GM19351 (cell line): Measurements from ENCODE around the gene UBR2.
"Not testable (repeated sequence)": the region's sequence is repeated elsewhere in the genome, so short reads cannot be mapped to it uniquely, and the experiment has no call there.

Experiments used
- ATAC-seq: cut with Tn5 transposase; IDR thresholded peaks from one replicate; pipeline ENCODE4 v1.9.1; 2021; ENCODE audit warnings: mild to moderate bottlenecking, moderate library complexity; ENCODE audit not compliant: unreplicated experiment

UBR2 gene

DNA sequence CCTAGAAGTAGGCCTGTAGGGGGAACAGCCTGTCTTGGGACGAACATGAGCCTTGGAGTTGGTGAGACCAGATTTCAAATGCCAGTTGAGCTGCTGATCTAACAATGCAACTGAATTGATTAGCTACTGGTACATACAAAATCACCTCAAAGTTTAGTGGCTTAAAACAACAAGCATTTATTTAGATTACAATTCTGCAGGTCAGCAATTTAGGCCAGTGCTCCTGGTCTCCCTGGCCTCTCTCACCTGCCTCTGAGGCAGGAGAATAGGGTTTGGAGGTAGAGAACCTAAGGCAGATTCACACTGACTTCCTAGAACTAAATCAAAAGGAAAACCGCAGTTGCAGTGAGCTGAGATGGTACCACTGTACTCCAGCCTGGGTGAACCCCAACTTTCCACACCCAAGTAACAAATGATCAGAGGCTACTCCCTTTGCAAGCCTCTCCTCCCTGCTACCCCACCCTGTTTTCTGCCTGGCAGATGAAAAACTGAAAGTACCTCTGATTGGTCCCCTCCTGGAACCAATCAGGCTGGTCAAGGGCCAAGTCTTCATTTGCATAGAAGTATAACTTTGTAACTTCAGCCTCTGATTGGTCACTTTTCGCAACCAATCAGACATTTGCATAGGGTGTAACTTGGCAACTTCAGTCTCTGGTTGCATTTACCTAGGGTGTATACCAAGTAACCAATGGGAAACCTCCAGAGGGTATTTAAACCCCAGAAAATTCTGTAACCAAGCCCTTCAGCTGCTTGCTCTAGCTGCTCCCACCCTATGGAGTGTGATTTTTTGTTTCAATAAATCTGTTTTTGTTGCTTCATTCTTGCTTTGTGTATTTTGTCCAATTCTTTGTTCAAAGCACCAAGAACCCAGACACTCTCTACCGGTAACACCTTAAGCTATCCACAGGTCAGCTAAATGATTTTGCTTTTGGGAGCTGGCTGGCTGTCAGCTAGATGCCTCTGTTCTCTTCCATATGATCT is 8.1 kb upstream of the UBR2 start:
- ATAC-seq = no peak

DNA sequence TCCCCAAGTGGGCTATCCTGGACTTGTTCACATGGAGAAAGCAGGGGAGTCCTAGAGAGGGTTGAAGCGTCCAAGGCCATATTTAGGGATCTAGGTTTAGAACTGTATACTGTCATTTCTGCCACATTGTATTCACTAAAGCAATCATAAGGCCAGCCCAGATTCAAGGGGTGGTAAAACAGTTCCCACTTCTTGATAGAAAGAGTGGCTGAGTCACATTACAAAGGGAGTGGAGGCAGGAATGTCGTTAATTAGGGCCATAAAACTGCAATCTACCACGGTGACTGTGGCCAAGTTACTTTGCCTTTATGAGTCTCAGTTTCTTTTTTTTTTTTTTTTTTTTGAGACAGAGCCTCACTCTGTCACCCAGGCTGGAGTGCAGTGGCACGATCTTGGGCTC is 7.4 kb upstream of the UBR2 start:
- ATAC-seq = no peak

DNA sequence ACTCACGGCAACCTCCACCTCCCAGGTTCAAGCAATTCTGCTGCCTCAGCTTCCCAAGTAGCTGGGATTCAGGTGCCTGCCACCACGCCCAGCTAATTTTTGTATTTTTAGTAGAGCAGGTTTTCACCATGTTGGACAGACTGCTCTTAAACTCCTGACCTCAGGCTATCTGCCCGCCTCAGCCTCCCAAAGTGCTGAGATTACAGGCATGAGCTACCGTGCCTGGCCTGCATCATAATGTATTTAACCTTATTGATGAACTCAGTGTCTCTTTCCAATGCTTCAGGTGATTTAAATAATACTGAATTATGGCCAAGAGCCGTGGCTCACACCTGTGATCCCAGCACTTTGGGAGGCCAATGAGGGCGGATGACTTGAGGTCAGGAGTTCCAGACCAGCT is 4.6 kb upstream of the UBR2 start:
- not testable (repeated sequence) for ATAC-seq

DNA sequence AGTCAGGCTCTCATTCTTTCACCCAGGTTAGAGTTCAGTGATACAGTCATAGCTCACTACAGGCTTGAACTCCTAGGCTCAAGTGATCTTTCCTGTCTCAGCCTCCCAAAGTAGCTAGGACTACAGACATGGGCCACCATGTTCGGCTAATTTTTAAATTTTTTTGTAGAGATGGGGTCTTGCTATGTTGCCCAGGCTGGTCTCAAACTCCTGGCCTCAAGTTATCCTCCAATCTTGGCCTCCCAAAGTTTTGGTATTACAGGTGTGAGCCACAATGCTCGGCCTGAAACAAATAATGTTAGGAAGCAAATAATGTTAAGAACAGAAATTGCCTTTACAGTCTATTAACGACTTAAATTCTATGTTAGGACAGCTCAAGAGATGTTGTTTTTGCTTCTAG is 1.8 kb upstream of the UBR2 start:
- no peak for ATAC-seq

DNA sequence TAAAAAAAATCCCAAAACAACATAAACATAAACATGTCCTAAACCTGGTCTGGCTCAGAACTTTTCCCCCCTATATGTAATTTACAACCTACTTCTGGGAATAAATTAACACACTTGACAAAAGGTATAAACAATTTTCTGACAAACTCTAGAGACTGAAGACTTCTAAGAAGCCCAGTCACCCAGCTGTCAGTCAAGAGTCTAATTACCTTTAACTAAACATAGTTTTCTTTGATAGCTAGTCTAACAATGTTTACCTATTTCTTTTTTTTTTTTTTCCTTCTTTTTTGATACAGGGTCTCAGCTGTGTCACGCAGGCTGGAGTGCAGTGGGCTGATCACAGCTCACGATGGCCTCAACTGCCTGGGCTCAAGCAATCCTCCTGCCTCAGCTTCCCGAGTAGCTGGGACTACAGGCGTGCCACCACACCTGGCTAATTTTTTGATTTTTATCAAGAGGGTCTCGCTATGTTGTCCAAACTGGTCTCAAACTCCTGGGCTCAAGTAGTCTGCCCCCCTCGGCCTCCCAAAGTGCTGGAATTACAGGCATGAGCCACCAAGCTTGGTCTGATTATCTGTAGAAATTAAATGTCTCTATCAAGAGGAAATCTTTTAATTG is 932 bp upstream of the UBR2 start:
- no peak for ATAC-seq

DNA sequence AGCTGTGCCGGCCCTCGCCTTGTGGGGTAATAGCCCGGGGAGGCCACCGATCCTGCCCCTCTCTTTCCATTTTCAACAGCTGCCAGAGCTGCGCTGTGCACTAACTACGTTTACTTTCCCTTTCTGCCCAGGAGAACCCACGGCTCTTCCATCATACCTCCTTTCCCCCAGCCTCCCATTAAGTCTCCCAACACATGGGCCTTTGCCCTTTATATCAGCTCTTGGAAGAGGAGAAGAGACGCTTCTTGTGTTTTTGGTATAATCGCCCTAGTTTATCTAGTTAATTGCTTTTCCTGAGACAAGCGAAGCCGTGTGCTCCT is 637 bp downstream of the UBR2 start:
- ATAC-seq = peak; percentile 19

DNA sequence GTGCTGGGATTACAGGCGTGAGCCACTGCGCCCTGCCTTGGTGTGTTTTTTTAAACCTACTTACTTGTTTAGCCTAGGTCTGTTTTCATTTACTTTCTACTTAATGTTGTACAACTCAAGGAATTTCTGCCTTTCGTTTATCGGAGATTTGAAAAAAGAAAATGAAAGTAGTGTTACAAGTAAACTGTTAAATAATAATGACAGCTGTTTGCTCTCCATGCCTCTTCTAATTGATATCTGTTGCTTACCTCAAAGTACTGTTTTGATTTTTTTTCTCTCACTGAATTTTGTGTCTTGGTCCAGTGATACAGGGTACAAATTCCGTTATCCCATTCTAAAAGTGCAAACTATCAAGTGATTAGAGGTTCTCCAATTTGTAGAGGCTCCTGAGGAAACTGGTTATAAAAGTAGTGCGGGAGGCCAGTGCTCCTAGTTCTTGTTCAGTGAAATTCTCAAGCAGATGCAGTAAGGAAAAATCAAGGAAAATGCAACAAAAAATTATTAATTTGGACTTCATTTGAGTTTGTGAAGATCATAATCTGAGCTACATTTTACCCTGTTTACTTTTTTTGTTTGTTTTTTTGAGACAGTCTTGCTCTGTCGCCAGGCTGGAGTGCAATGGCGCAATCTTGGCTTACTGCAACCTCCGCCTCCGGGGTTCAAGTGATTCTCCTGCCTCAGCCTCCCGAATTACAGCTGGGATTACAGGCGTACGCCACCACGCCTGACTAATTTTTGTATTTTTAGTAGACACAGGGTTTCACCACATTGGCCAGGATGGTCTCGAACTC is 2.2 kb downstream of the UBR2 start:
- no peak for ATAC-seq

DNA sequence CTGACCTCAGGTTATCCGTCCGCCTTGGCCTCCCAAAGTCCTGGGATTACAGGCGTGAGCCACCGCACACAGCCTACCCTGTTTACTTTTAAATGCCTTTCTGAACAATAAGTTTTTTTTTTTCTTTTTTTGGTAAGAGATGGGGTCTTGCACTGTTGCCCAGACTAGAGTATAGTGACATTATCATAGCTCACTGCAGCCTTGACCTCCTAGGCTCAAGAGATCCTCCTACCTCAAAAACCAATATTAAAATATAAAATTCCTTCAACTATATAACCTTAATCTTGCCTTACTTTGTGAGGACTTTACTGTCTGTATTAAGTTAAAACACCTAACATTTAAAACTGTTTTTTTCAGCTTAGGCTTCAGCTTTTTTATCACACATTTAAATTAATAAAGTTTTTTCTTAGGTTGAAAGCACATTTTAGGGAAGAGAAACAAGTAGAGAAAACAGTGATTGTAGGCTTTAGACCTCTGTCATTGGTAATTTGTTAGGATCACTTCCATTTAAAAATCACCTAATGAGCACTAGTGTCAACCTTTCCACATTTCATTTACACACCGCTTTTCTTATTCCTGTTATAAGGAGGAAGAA is 2.9 kb downstream of the UBR2 start:
- no peak for ATAC-seq

DNA sequence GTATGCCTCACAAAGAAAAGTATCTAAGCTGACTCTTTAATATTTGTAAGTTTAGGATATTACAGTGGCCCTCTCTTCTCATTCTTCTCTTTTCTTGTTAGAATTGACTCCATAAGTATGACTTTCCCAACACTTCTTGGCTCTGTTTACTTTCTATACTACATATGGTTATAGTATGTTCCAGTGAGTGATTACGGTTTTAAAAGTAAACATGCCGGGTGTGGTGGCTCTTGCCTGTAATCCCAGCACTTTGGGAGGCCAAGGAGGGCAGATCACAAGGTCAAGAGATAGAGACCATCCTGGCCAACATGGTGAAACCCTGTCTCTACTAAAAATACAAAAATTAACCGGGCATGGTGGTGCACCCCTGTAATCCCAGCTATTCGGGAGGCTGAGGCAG is 3.4 kb downstream of the UBR2 start:
- ATAC-seq = not testable (repeated sequence)

DNA sequence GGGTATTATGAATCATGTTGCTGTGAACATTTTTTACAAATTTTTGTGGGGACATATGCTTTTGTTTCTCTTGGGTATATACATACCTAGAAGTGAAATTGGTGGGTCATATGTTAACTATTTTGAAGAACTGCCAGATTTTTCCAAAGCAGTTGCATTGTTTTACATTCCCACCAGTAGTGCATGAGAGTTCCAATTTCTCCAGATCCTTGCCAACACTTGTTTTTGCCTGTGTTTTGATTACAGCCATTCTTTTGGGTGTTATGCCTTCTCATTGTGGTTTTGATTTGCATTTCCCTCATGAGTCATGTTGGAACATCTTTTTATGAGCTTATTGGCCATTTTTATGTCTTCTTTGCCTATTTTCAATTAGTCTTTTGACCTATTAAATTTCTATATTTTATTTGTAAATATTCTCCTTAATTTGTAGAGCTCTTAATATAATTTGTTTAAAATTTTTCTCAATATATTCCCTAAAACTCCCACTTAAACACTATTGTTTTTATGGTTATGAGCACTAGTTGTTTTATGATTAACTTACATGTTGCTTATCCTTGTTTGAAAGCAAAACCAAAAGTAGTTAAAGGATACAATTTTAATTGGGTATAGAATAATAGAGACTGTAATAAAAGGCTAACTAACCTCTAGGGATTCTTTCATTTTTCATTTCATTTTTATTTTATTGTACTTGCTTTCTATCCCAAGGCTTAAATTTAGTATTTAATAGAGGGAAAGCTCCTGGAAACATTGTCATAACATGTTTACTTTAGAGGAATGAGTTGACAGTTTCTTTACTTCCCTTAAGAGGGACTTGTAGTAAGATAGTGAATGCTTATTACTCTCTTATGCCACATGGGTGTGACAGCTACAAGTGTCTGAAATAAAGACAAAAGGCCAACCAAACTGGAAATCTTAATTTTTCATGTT is 5.5 kb downstream of the UBR2 start:
- no peak for ATAC-seq

DNA sequence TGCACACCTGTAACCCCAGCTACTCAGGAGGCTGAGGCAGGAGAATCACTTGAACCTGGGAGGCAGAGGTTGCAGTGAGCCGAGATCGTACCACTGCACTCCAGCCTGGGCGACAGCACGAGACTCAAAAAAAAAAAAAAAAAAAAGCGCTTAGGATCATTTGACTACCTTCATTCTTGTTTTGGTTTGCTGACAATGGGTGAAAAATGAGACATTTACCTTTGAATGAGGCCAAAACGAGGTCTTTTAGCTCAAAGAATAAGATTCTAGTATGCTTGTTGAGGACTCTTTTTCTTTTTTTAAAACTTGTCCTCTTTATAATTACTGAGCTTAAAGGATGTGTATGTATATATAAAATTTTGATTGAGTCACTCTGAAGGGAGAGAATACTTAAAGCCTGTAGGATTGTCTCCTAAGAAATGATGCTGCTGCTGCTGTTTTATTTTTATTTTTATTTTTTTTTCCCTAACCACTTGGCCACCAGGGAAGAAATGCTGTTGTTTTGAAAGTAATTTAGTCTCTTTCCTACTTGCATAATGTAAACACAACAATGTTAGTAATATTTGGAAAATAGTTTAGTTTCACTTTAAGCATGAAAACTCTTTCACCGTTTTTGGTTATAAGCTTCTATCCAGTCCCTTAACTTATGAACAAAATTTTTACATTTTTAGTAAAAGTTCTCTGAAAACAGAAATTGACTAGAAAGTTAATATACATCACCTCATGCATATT is 7.9 kb downstream of the UBR2 start:
- peak; percentile 28 for ATAC-seq

DNA sequence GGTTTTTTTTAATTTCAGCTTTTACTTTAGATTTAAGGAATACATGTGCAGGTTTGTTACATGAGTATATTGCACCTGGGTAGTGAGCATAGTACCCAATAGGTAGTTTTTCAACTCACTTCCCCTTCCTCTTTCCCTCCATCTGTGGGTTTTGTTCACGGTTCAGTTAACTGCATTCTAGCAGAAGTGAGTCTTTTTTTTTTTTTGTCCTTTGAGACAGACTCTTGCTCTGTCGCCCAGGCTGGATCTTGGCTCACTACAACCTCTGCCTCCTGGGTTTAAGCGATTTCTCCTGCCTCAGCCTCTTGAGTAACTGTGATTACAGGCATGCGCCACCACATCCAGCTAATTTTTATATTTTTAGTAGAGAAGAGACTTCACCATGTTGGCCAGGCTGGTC is 8.7 kb downstream of the UBR2 start:
- peak; percentile 90 for ATAC-seq

DNA sequence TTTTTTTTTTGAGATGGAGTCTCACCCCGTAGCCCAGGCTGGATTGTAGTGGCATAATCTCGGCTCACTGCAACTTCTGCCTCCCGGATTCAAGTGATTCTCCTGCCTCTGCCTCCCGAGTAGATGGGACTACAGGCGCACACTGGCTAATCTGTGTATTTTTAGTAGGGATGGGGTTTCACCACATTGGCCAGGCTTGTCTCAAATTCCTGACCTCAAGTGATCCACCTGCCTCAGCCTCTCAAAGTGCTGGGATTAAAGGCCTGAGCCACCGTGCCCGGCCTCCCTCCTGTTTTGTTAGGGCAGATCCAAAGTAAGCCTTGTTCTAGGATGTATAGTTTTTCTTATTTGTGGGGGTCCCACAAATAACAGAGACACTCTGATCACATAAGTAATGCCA is 12.7 kb downstream of the UBR2 start:
- not testable (repeated sequence) for ATAC-seq

DNA sequence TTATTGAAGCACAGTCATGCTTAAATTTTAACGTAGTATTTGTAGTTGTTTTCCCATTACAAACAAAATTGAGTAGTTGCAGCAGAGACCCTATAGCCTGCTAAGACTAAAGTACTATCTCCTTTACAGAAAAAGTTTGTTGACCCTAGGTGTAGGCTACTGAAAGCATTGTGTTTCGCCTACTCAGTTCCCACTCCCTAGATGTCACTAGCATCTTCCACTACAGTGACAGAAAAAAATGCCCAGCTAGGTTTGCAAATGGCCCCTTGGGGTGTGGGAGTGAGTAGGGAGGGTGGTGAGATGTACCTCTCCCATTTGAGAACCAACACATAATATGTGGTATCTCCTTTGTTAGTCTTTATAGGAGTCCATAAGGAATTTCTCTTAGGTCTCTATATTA is 34.5 kb downstream of the UBR2 start:
- no peak for ATAC-seq

DNA sequence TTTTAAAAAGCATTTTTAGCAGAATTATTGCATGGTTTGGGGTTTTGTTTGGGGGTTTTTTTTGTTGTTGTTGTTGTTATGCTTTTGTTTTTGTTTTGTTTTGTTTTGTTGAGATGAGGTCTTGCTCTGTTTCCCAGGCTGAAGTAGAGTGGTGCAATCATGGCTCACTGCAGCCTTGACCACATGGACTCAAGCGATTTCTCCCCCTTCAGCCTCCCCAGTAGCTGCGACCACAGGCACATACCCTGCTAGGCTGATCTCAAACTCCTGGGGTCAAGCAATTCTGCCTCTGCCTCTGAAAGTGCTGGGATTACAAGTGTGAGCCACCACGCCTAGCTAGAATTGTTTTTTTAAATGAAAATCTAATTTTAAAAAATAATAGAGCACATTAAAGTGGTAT is 35.7 kb downstream of the UBR2 start:
- no peak for ATAC-seq

DNA sequence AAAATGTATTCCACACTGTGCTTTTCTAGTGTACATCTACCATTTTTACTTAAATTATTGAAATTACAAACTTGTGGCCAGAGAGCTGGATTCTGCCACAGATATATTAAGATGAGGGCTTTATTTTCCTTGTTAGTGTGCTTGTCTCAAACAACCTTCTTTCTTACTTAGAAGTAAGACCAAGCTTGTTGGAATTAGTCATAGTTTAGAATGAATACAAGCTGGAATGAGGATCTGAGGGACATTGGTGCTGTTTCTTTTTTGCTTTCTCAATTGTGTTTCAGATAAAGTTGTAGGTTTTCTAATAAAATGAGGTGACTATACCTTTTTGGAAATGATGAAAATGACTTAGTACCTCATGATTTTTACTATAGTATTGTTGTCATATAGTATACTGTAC is 40.3 kb downstream of the UBR2 start:
- ATAC-seq = no peak

DNA sequence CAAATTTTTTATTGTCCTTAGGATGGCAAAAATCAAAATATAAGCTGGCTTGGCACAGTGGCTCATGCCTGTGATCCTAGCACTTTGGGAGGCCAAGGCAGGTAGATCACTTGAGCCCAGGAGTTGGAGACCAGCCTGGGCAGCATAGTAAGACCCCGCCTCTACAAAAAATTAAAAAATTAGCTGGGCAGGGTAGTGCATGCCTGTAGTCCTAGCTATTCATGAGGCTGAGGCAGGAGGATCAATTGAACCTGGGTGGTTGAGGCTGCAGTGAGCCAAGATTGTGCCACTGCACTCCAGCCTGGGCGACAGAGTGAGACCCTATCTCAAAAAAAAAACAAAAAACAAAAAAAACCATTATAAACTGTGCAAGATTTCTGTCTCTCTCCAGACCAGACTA is 40.9 kb downstream of the UBR2 start:
- ATAC-seq = not testable (repeated sequence)

DNA sequence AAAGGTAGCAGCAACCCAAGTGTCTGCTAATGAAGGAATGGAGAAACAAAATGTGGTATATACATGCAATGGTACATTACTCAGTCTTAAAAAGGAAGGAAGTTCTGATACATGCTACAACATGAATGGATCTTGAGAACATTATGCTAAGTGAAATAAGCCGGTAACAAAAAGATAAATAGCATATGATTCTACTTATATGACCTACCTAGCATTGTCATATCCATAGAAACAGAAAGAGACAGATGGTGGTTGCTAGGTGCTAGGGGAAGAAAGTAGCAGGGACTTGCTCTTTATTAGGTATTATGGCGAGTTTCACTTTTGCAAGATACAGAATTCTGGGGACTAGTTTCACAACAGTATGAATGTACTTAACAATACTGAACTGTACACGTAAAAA is 46.6 kb downstream of the UBR2 start:
- no peak for ATAC-seq

DNA sequence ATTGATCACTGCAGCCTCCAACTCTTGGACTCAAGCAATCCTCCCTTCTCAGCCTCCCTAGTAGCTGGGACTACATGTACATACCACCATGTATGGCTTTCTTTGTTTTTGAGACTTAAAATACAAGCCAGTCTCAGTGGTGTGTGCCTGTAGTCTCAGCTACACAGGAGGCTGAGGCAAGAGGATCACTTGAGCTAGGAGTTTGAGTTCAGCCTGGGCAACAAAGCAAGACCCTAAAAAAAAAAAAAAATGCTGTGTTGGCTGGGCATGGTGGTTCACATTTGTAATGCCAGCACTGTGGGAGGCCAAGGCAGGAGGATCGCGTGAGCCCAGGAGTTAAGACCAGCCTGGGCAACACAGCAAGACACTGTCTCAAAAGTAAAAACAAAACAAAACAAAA is 51.7 kb downstream of the UBR2 start:
- ATAC-seq = no peak

DNA sequence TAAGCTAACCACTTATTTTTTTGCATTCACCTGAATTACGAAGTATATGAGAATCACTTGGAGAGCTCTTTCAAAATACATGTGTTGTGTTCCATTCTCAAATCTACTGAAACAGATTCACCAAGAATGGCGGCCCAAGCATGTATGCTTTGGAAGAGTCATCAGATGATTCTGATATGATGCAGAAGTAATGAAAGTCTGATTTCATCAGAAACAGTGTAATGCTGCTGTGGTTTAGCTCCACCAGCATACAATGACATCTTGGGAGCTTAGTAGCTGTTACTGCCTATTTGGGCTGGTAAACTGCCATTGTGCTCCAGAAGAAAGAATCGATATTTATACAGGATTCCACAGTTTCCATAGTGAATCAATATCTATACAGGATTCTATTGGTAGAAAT is 52.9 kb downstream of the UBR2 start:
- no peak for ATAC-seq
